ENCODE measurements around the gene FSTL4.

FSTL4 gene

DNA sequence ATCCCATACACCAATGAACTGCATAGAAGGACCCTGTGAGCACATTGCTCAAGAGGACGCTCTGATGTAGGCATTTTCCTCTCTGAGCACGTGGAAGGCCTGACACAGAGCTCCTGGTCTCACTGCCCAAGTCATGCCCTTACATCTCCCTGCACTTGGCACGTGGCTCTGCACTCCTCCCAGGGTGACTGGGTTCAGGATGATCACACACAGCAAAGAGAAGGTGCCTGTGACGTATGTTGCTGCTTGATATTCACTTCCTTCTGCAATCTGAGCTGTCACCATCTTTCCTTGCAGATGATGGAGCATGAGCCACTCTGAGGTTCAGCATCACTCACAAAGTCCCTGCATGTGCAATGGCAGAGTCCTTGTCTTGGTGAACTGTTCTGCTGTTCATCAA lies 125.2 kb downstream of the FSTL4 start:
- DNase-seq (ENCODE audit: low read depth) = no peak
- no peak overlapping the region for H3K4me3 ChIP-seq (replicated peaks; ENCODE audit: low read depth, low read length)
- TF ChIP-seq, protein P1, sequence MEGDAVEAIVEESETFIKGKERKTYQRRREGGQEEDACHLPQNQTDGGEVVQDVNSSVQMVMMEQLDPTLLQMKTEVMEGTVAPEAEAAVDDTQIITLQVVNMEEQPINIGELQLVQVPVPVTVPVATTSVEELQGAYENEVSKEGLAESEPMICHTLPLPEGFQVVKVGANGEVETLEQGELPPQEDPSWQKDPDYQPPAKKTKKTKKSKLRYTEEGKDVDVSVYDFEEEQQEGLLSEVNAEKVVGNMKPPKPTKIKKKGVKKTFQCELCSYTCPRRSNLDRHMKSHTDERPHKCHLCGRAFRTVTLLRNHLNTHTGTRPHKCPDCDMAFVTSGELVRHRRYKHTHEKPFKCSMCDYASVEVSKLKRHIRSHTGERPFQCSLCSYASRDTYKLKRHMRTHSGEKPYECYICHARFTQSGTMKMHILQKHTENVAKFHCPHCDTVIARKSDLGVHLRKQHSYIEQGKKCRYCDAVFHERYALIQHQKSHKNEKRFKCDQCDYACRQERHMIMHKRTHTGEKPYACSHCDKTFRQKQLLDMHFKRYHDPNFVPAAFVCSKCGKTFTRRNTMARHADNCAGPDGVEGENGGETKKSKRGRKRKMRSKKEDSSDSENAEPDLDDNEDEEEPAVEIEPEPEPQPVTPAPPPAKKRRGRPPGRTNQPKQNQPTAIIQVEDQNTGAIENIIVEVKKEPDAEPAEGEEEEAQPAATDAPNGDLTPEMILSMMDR (IDR thresholded peaks at IDR 0.05; ENCODE audit: low read length, missing control alignments) = no peak

DNA sequence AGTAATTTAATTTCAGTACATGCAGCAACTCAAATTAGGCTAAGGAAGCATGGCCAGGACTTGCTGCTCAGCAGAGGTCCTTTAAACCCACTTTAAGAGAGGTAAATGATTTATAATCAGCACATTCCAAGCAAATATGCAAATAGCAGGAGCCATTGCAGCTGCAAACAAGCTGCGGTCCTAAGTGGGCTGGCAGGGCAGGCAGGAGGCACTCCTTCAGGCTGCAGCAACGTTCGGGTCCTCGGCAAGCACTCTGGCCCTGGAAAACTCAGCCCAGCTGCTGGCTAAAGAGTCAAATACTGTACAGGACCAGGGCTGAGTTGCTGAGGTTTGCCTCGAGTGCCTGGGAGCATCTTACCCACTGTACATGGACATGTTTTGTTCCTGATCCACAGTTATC lies 126.9 kb downstream of the FSTL4 start:
- DNase-seq (ENCODE audit: low read depth) = no peak
- no peak overlapping the region for H3K4me3 ChIP-seq (replicated peaks; ENCODE audit: low read depth, low read length)
- TF ChIP-seq, protein P1 (IDR thresholded peaks at IDR 0.05; ENCODE audit: low read length, missing control alignments) = no peak

DNA sequence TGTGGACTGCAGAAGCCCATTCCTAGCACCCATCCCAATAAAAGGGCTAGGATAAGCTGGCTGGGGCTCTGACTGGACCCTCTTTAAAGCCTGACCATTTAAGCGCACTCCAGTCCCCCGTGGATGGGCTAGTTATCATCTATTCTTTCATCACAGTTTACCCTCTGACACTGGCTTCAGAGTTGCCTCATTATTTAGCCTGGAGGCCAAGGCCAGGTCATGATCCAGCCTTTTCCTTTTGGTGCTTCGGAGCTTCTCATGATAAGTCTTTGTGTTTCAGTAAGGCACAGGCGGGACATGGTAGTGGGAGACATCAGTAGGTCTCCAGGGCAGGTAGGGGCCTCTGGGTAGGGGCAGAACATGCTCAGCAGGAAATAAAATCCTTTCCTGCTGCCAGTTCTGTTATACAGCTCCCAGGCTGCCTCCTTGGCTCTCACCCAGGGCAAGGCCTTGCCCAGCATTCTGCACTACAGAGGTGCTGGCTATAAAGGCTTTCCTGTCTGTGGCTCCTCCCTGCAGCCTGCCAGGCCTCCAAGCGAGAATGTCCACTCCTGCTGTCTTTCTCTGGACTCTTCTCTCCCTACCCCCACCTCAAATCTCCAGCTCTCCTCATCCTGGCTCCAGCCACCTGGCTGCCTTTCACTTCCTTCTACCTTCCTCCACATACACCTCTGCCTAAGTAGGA lies 128.8 kb downstream of the FSTL4 start:
- no peak for DNase-seq (ENCODE audit: low read depth)
- TF ChIP-seq, protein P1 (IDR thresholded peaks at IDR 0.05; ENCODE audit: low read length, missing control alignments) = no peak
- no peak overlapping the region for H3K4me3 ChIP-seq (replicated peaks; ENCODE audit: low read depth, low read length)

DNA sequence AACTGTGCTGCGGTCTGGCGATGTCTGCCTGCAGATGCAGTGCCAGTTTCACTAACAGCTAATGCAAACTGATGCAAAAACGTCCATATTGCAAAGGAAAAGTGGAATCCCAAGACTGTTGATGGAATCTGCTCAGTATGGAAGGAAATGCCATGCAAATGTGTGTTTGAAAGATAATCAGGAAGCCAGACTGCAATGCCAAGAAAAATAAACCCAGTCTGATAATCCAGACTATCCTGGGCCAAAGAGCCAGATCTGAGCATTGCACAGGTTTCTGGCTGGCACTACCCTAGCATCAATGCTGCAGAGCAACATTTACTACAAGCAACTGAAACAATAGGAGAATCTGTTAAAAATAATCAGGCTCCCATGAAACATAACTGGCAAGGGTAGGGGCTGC lies 130.3 kb downstream of the FSTL4 start:
- no peak for DNase-seq (ENCODE audit: low read depth)
- TF ChIP-seq, protein P1 (IDR thresholded peaks at IDR 0.05; ENCODE audit: low read length, missing control alignments) = no peak
- H3K4me3 ChIP-seq (replicated peaks; ENCODE audit: low read depth, low read length) = no peak overlapping the region

DNA sequence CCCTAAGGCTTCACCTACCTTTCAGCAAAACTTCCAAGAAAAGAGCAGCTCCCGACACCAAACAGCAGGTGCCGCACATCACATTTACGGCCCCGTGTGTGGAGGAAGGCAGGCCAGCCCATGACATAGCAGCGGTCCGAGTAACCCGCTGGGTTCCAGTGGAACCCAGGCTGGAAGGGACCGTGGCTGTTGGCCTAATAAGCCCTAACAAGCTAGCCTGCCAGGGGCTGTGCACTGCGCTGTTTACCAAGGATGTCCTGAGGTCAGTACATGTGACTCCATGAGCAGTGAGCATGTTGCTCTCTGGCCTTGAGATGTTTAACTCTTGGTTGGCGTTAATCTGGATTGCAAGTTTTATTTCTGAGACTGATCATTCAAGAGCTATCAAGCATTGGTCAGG lies 131.5 kb downstream of the FSTL4 start:
- no peak for DNase-seq (ENCODE audit: low read depth)
- TF ChIP-seq, protein P1 (IDR thresholded peaks at IDR 0.05; ENCODE audit: low read length, missing control alignments) = no peak
- H3K4me3 ChIP-seq (replicated peaks; ENCODE audit: low read depth, low read length) = no peak overlapping the region

DNA sequence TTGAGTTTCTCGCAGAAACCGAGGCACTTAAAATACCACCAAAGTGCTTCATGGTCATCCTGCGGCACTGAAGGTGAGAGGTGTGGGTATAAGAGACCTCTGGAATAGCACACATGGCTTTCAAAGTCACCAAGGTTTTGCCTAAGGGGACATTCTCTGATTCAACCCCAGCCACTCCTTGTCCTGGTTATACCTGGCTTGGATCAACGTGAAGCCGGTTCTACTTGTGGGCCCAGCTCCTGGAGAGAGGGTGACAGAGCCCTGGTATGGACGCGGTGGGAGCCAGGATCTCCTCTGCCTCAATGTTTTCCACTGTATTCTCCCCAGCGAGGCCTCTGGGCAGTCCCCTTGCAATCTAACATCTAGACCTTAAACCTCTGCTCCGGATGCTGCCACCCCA lies 132.0 kb downstream of the FSTL4 start:
- TF ChIP-seq, protein P1 (IDR thresholded peaks at IDR 0.05; ENCODE audit: low read length, missing control alignments) = no peak
- no peak overlapping the region for H3K4me3 ChIP-seq (replicated peaks; ENCODE audit: low read depth, low read length)
- no peak for DNase-seq (ENCODE audit: low read depth)
